ENCODE data around the gene ABHD17A.

GRCh38 chr19:1912760-1913505, 27.6 kb upstream of the ABHD17A start:
- TF ChIP-seq CTCF (IDR thresholded peaks at IDR 0.05) (no peak), SIN3A (IDR thresholded peaks at IDR 0.05; ENCODE audit: borderline replicate concordance, low read depth, low read length) (no peak), USF2 (IDR thresholded peaks at IDR 0.05; ENCODE audit: borderline replicate concordance, low read depth, low read length) (no peak), POLR2AphosphoS5 (IDR thresholded peaks at IDR 0.05; ENCODE audit: low read depth, low read length) (no peak), PBX3 (IDR thresholded peaks at IDR 0.05) (no peak), SMC3 (IDR thresholded peaks at IDR 0.05; ENCODE audit: low read depth, low read length) (no peak)
